GM19328 (cell line): Measurements from ENCODE around the gene PER1.
"Not testable (repeated sequence)": the region's sequence is repeated elsewhere in the genome, so short reads cannot be mapped to it uniquely, and the experiment has no call there.

ENCODE experiments used
- ATAC-seq: cut with Tn5 transposase; IDR thresholded peaks from one replicate; pipeline ENCODE4 v1.9.1; 2021; ENCODE audit warnings: mild to moderate bottlenecking, moderate library complexity; ENCODE audit not compliant: unreplicated experiment

PER1 gene

GRCh38 chr17:8121407-8121680 lies 30.9 kb downstream of the PER1 start:
- ATAC-seq, result no peak

- peak; percentile 4 for ATAC-seq
Measured at GRCh38 chr17:8120520-8121406, 31.4 kb downstream of the PER1 start.

GRCh38 chr17:8119581-8120519 lies 32.4 kb downstream of the PER1 start:
- peak; percentile 31 for ATAC-seq

- no peak for ATAC-seq
Measured at GRCh38 chr17:8118769-8119580, 33.2 kb downstream of the PER1 start.

- ATAC-seq, result no peak
Measured at GRCh38 chr17:8117980-8118768, 34.0 kb downstream of the PER1 start, which contains the start of gene ALOXE3. Gene ALOXE3 (minus strand): TSS chr17:8118514. CDS start chr17:8117990, 524 bp downstream.

- ATAC-seq, result no peak
Measured at GRCh38 chr17:8117367-8117979, 34.7 kb downstream of the PER1 start.

GRCh38 chr17:8116776-8117175 lies 35.4 kb downstream of the PER1 start:
- no peak for ATAC-seq

GRCh38 chr17:8110907-8111306 lies 41.3 kb downstream of the PER1 start:
- no peak for ATAC-seq

- no peak for ATAC-seq
Measured at GRCh38 chr17:8110456-8110804, 41.8 kb downstream of the PER1 start.

GRCh38 chr17:8109661-8110455 lies 42.3 kb downstream of the PER1 start:
- ATAC-seq, result no peak

GRCh38 chr17:8108972-8109660 lies 43.1 kb downstream of the PER1 start:
- no peak for ATAC-seq

GRCh38 chr17:8106980-8107379 lies 45.2 kb downstream of the PER1 start:
- not testable (repeated sequence) for ATAC-seq

GRCh38 chr17:8105957-8106398 lies 46.2 kb downstream of the PER1 start:
- ATAC-seq, result no peak

GRCh38 chr17:8104911-8105310 lies 47.3 kb downstream of the PER1 start:
- ATAC-seq, result no peak

GRCh38 chr17:8103549-8103948 lies 48.7 kb downstream of the PER1 start:
- ATAC-seq, result no peak

- no peak for ATAC-seq
Measured at GRCh38 chr17:8101721-8102120, 50.5 kb downstream of the PER1 start.

- ATAC-seq, result no peak
Measured at GRCh38 chr17:8100763-8101162, 51.4 kb downstream of the PER1 start.

- ATAC-seq, result no peak
Measured at GRCh38 chr17:8100111-8100510, 52.1 kb downstream of the PER1 start.
